Stimulated activated CD4-positive, alpha-beta T cell treated with anti-CD3 and anti-CD28 coated beads, TNF-alpha, amount 100 ng/mL, for 1 hour (primary cell): ENCODE results near the gene HACE1.

Experiments used
- DNase-seq, 3 donors: peaks; one replicate each; pipeline ENCODE4 v3.0.0-alpha.2; 2020; ENCODE audit warnings: low read depth in 3 of 3, low spot score in 1 of 3

HACE1 gene

DNA sequence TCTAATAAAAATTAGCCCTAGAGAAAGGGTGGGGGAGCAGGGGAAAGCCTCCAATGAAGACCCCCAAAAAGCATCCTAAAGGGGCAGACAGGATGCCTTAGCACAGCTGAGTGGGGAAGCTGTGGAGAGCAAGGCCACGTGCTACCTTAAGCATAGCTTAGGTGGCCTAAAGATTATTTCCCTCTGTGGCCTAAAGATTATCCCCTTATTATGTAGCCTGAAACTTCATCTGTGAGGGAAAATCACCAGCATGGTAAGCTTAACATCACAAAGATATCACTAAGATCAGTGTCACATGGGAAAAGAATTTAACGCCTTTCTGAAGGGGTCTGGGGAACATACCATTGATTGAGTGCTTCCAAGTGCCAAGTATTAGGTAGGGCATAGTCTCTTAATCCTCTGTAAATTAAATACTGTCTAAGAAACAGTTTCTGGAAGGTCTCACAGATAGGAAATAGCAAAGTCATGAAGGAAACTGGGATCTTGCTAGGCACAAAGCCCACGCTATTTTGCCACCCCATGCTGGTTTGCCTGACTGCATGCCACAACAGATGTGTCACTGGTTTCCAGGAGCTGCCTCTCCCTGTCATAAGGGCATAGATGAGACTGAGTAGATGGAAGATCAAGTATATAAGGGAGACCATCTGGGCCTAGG, 170.0 kb downstream of the HACE1 start:
- no peak for DNase-seq

DNA sequence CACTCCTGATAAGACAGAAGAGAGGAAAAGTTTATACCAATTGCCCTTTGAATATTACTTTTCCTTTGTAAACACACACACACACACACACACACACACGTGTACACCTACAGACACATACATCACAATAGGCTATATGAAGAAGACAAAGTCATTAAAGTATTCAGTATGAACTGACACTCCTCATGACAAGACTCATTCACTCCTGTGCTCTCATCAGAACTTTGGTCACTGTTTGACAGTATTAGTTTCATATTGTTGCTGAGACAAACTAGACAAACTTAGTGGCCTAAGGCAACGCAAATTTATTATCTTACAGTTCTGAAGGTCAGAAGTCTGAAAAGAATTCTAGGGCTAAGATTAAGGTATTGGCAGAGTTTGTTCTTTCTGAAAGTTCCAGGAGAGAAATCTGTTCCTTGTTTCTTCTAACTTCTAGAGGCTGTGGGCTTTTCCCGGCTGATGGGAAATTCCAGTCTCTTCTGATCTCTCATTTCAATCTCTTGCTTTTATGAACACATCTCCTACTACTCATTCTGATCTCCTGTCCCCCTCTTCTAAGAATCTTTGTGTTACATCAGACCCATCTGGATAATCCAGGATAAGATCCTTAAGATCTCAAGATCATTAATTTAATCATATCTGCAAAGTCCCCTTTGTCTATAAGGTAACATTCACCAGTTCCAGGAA, 171.3 kb downstream of the HACE1 start:
- DNase-seq, result no peak

- no peak for DNase-seq
These were observed 173.1 kb downstream of the HACE1 start for GRCh38 chr6:104686550-104687175.

- DNase-seq, result no peak
These were observed 173.7 kb downstream of the HACE1 start for GRCh38 chr6:104685871-104686549.

- no peak for DNase-seq
These were observed 174.8 kb downstream of the HACE1 start for GRCh38 chr6:104684911-104685415.

DNA sequence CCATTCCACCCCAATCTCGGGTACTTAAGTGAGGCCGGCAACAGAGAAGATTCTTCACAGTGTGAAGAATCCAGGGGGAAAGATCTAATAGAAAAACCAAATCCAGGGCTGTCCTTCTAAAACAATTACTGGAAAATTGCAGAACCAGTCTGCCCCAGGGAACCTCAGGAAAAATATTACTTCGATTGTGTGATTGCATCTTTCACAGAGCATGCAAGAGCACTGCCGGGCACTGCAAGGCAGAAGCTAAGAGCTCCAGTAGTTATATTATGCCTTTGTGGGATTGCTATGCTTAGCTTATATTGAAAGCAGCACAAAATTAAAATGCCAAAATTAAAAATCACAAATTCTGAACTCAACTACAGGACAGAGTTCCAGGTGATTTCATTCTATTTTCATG, 175.9 kb downstream of the HACE1 start:
- no peak for DNase-seq

GRCh38 chr6:104682722-104683643, 176.7 kb downstream of the HACE1 start:
- peak; percentile 27 to 66 (median 40) for DNase-seq

- no peak for DNase-seq
These were observed 179.2 kb downstream of the HACE1 start for GRCh38 chr6:104680539-104680938.

DNA sequence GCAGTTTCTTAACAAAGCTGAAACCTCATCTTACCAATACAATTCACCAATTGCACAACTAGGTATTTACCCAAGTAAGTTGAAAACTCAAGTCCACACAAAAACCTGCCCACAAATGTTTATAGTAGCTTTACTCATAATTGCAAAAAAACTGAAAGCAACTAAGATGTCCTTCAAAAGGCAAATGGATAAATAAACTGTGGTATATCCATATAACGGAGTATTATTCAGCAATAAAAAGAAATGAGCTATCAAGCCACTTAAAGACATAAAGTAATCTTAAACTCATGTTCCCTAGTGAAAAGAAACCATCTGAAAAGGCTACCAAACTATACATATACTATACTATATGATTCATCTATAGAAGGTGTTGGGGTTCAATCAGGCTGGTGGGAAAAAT, 179.7 kb downstream of the HACE1 start:
- DNase-seq, result no peak
